HepG2 (cell line): Measurements from ENCODE around the gene CHCHD1. TPM values are rescaled to one million over a fixed set of nuclear protein-coding genes. Genes with fewer than 3 reads are reported as not detected.

Experiments
- ATAC-seq: fragments of 200-7000 bp; cut with Tn5 transposase; 3 replicates; pipeline ENCODE4 v1.9.1; 2020; ENCODE audit warnings: mild to moderate bottlenecking, moderate library complexity
- BruUV-seq: library from RNA; stranded (reverse); fragments of 400-500 nt; replicated peaks from 2 replicates; lab custom pipeline; 2021; lab: Mats Ljungman, UMichigan
- CTCF ChIA-PET: fragments of 300-600 bp; formaldehyde crosslinking; extraction: SDS; loops from one replicate; lab custom pipeline; 2021; ENCODE audit warnings: low total read pairs, inconsistent platforms, low intra/inter-chr PET ratio; lab: Yijun Ruan, JAX
- POLR2A ChIA-PET: fragments of 350-600 bp; sonication (Branson Sonifier 250); formaldehyde crosslinking; loops from one replicate; lab custom pipeline; 2020; ENCODE audit warnings: antibody characterized with exemption, inconsistent platforms; lab: Yijun Ruan, JAX
- DNase-seq: peaks from one replicate; pipeline ENCODE4 v3.0.0-alpha.2; 2015; ENCODE audit warnings: low spot score
- FAIRE-seq: peaks from 3 replicates; lab custom pipeline; 2011; peaks lifted over from hg19 to GRCh38; lab: Jason Lieb, UNC
- H2AFZ ChIP-seq: one replicate; pipeline ENCODE4 v1.6.1; 2011; ENCODE audit warnings: low read length, inconsistent platforms
- H3K27ac ChIP-seq: fragments of 300-600 bp; 3 replicates; pipeline ENCODE4 v1.8.0; 2011; ENCODE audit warnings: mixed run types, mild to moderate bottlenecking, mixed read lengths, low read length, inconsistent platforms; ENCODE audit not compliant: insufficient read depth; ENCODE audit errors: extremely low read length
- H3K27me3 ChIP-seq, 2 experiments: fragments of 200-600 bp in 1 of 2; 2 replicates in 1 of 2; 3 replicates in 1 of 2; pipeline versions ENCODE4 v1.6.0 to v1.8.0; 2011; ENCODE audit warnings: low read length in 2 of 2, mild to moderate bottlenecking in 2 of 2, moderate library complexity in 2 of 2, inconsistent platforms in 1 of 2; ENCODE audit not compliant: insufficient read depth in 2 of 2, control insufficient read depth in 1 of 2
- H3K36me3 ChIP-seq, 2 experiments: fragments of 200-600 bp in 1 of 2; replicated peaks in 1 of 2; 2 replicates in 1 of 2; 3 replicates in 1 of 2; pipeline versions ENCODE4 v1.5.1 to v1.8.0; 2011; ENCODE audit warnings: low read length in 2 of 2, inconsistent platforms in 1 of 2; ENCODE audit not compliant: insufficient read depth in 2 of 2, control insufficient read depth in 1 of 2
- H3K4me1 ChIP-seq: 2 replicates; pipeline ENCODE4 v1.5.1; 2012; ENCODE audit warnings: low read length, inconsistent platforms; ENCODE audit not compliant: insufficient read depth
- H3K4me2 ChIP-seq: 2 replicates; pipeline ENCODE4 v1.6.0; 2011; ENCODE audit warnings: low read depth, low read length, inconsistent platforms
- H3K4me3 ChIP-seq, 3 experiments: fragments of 200-600 bp in 1 of 3; sonication (generic), shearing (Covaris generic) in 1 of 3; replicated peaks in 1 of 3; 2 replicates each; pipeline ENCODE4 v1.5.1; 2011 to 2016; ENCODE audit warnings: low read length in 3 of 3, inconsistent platforms in 2 of 3, low read depth in 2 of 3, mild to moderate bottlenecking in 2 of 3, control low read depth in 1 of 3, mixed read lengths in 1 of 3; ENCODE audit not compliant: insufficient read depth in 1 of 3
- H3K79me2 ChIP-seq: one replicate; pipeline ENCODE4 v1.6.1; 2011; ENCODE audit warnings: low read length, inconsistent platforms; ENCODE audit not compliant: insufficient read depth
- H3K9ac ChIP-seq: 2 replicates; pipeline ENCODE4 v1.6.0; 2011; ENCODE audit warnings: mild to moderate bottlenecking, low read depth, low read length, inconsistent platforms; ENCODE audit not compliant: insufficient read depth
- H3K9me3 ChIP-seq: 2 replicates; pipeline ENCODE4 v1.5.1; 2012; ENCODE audit warnings: mild to moderate bottlenecking, low read length
- H4K20me1 ChIP-seq: 2 replicates; pipeline ENCODE4 v1.6.0; 2011; ENCODE audit warnings: inconsistent platforms, mild to moderate bottlenecking, low read length, moderate library complexity; ENCODE audit not compliant: insufficient read depth
- AKNA ChIP-seq: sonication (generic); formaldehyde crosslinking; IDR thresholded peaks from 2 replicates; pipeline ENCODE4 v1.4.0; 2020; ENCODE audit warnings: missing genetic modification reagents, borderline replicate concordance
- CREM ChIP-seq, 2 experiments: sonication (generic) in 1 of 2; formaldehyde crosslinking in 1 of 2; IDR thresholded peaks; 2 replicates each; pipeline versions ENCODE4 v1.4.0 to v1.6.1; 2016 to 2020; ENCODE audit warnings: antibody characterized with exemption in 1 of 2, mild to moderate bottlenecking in 1 of 2, missing genetic modification reagents in 1 of 2
- DBP ChIP-seq: sonication (generic); formaldehyde crosslinking; IDR thresholded peaks from 2 replicates; pipeline ENCODE4 v1.4.0; 2020; ENCODE audit warnings: missing genetic modification reagents; ENCODE audit errors: not compliant biosample characterization
- DRAP1 ChIP-seq: IDR thresholded peaks from 2 replicates; pipeline ENCODE4 v1.6.1; 2016; ENCODE audit warnings: missing genetic modification reagents, missing compliant biosample characterization
- GABPA ChIP-seq, 2 experiments: IDR thresholded peaks; 2 replicates each; pipeline ENCODE4 v1.6.1; 2011 to 2016; ENCODE audit warnings: low read depth in 2 of 2, low read length in 1 of 2, missing biosample characterization in 1 of 2, missing genetic modification characterization in 1 of 2
- HOXA5 ChIP-seq: sonication (generic); formaldehyde crosslinking; IDR thresholded peaks from 2 replicates; pipeline ENCODE4 v1.4.0; 2020; ENCODE audit warnings: missing genetic modification reagents
- NFE2L1 ChIP-seq: sonication (generic); formaldehyde crosslinking; IDR thresholded peaks from 2 replicates; pipeline ENCODE4 v1.4.0; 2020; ENCODE audit warnings: missing genetic modification reagents, mild to moderate bottlenecking, borderline replicate concordance
- PPARG ChIP-seq: conservative IDR thresholded peaks from 2 replicates; pipeline ENCODE4 v1.6.1; 2016; ENCODE audit warnings: missing biosample characterization, missing genetic modification reagents
- RNF219 ChIP-seq: sonication (generic); formaldehyde crosslinking; IDR thresholded peaks from 2 replicates; pipeline ENCODE4 v1.5.0; 2020; ENCODE audit warnings: mild to moderate bottlenecking, missing genetic modification reagents
- TFDP1 ChIP-seq: IDR thresholded peaks from 2 replicates; pipeline ENCODE4 v1.6.1; 2016; ENCODE audit warnings: missing compliant biosample characterization, missing genetic modification reagents, borderline replicate concordance
- YEATS4 ChIP-seq: sonication (generic); formaldehyde crosslinking; IDR thresholded peaks from 2 replicates; pipeline ENCODE4 v1.4.0; 2020; ENCODE audit warnings: missing genetic modification reagents, borderline replicate concordance
- YY1 ChIP-seq: IDR thresholded peaks from 2 replicates; pipeline ENCODE4 v1.6.1; 2011; ENCODE audit warnings: low read length, low read depth, moderate library complexity, mild to moderate bottlenecking; ENCODE audit not compliant: insufficient read depth, insufficient replicate concordance
- ZNF605 ChIP-seq: sonication (generic); formaldehyde crosslinking; IDR thresholded peaks from 2 replicates; pipeline ENCODE4 v1.8.0; 2022; ENCODE audit warnings: mild to moderate bottlenecking, missing genetic modification reagents
- ZNF629 ChIP-seq: sonication (generic); formaldehyde crosslinking; conservative IDR thresholded peaks from 2 replicates; pipeline ENCODE4 v1.5.0; 2020; ENCODE audit warnings: missing genetic modification reagents
- ZNF816 ChIP-seq: sonication (generic); formaldehyde crosslinking; IDR thresholded peaks from 2 replicates; pipeline ENCODE4 v1.8.0; 2022; ENCODE audit warnings: missing genetic modification reagents, mild to moderate bottlenecking, borderline replicate concordance
- WGBS: methylation state at CpG from one replicate; pipeline ENCODE4 v1.1.6; 2017; ENCODE audit warnings: low lambda C conversion rate; 5-methylcytosine and 5-hydroxymethylcytosine counted together
- in situ Hi-C: cut with HindIII; loops from 2 replicates; pipeline ENCODE4 v1.10.0; 2017; ENCODE audit warnings: low pct_unique_long_range_greater_than_20kb; ENCODE audit not compliant: extremely low pct_ligation_motif_present
- intact Hi-C: fragments of 100-400 bp; cut with micrococcal nuclease; formaldehyde crosslinking; loops from one replicate; pipeline ENCODE4 v1.10.0; 2022; ENCODE audit not compliant: unreplicated experiment
- polyA plus RNA-seq, 8 experiments: library from polyadenylated mRNA; depleted of rRNA in 3 of 8; stranded (reverse) in 7 of 8; unstranded in 1 of 8; fragments of >200 nt; fragmentation: Illumina TruSeq in 4 of 8; extraction: Trizol in 4 of 8; gene quantifications; 2 replicates each; pipeline versions ENCODE4 v1.2.1 to v1.2.3, GENCODE V29; 2011 to 2016; ENCODE audit warnings: low read depth in 4 of 8, missing spikeins in 1 of 8, mixed read lengths in 1 of 8; ENCODE audit not compliant: insufficient read depth in 1 of 8
- total RNA-seq, 5 experiments: library from RNA; depleted of rRNA; stranded (reverse); fragments of >200 nt; fragmentation: Illumina TruSeq; extraction: Trizol; gene quantifications; 2 replicates each; pipeline ENCODE4 v1.2.3, GENCODE V29; 2016; ENCODE audit warnings: low read depth in 1 of 5

Gene CHCHD1
- total and polyA plus RNA-seq, 2 of the 13 experiments (the other 11 are each of a cell fraction or from before 2014, with no cell fraction given) = 36.9 to 71.2 TPM

- Histone ChIP-seq H3K27ac (peak overlapping the region; percentile 81), H3K9ac (peak overlapping the region; percentile 92), H3K36me3 (no peaks in the 10 kb centered on the region; a peak in 2 of 5 replicates), H3K79me2 (peaks cover 55% of the 10 kb centered on the region), H4K20me1 (0 out of 2 replicates have a peak, but pooled peaks cover 2% of the 10 kb centered on the region), H3K27me3 (no peaks in the 10 kb centered on the region; a peak in 1 of 5 replicates), H2AFZ (no peak overlapping the region), H3K9me3 (no peaks in the 10 kb centered on the region), H3K4me1 (peaks cover 48% of the 10 kb centered on the region), H3K4me3 (peak overlapping the region; percentile 80 to 89 (median 88)), H3K4me2 (peak overlapping the region; percentile 85)
- ChIA-PET CTCF (no interaction called here), POLR2A (interaction anchor here (1.4 to 1.8 kb wide), 2 partner anchors 39 to 58 kb away, joined by 8 to 15 read pairs; partner anchors contain the start of gene SEC24C)
- intact Hi-C loops (no loop called here), in situ Hi-C loops (no loop called here)
- 15% methylated on average over 2 of the region's 2 CpGs for WGBS
- FAIRE-seq (no peak), ATAC-seq (no peak), DNase-seq (no peak)
- TSS peak; percentile 58 for BruUV-seq
- no peak for TF ChIP-seq NFE2L1 (CRISPR knock-in tag)
- TF ChIP-seq DBP (CRISPR knock-in tag) = no peak
- TF ChIP-seq DRAP1 (CRISPR knock-in tag) = no peak
- no peak for TF ChIP-seq YY1
- no peak for TF ChIP-seq PPARG
- no peak for TF ChIP-seq RNF219 (CRISPR knock-in tag)
- TF ChIP-seq HOXA5 (CRISPR knock-in tag) = no peak
- no peak for TF ChIP-seq ZNF605 (CRISPR knock-in tag)
- no peak for TF ChIP-seq TFDP1 (CRISPR knock-in tag)
- no peak for TF ChIP-seq AKNA
- TF ChIP-seq YEATS4 (CRISPR knock-in tag) = no peak
- no peak for TF ChIP-seq GABPA (IDR thresholded peaks at IDR 0.05; ENCODE audit: low read depth, low read length)
- TF ChIP-seq GABPA (CRISPR knock-in tag; IDR thresholded peaks at IDR 0.05; ENCODE audit: low read depth) = no peak
- no peak for TF ChIP-seq ZNF816
- TF ChIP-seq CREM (IDR thresholded peaks at IDR 0.05) = no peak
- TF ChIP-seq CREM (CRISPR knock-in tag; IDR thresholded peaks at IDR 0.05) = no peak
- no peak for TF ChIP-seq ZNF629 (CRISPR knock-in tag)
Measured at GRCh38 chr10:73782749-73783085, 869 bp downstream of the CHCHD1 start.
